ENCODE data around the gene SLC1A7. TPM values are rescaled to one million over a fixed set of nuclear protein-coding genes. Genes with fewer than 3 reads are reported as not detected.

Gene SLC1A7
- total and polyA plus RNA-seq, 2 donors (not counting 1 experiment from before 2014, with no cell fraction given): 0.10 TPM; not detected in 1

GRCh38 chr1:53050310-53050709 lies 92.1 kb downstream of the SLC1A7 start:
- ChIA-PET CTCF (no interaction called here), POLR2A (no interaction called here)
- Histone ChIP-seq H3K36me3 (replicated peaks in 1 of 2; ENCODE audit: control extremely low read depth in 1 of 2, control insufficient read depth in 1 of 2, extremely low read depth in 1 of 2, insufficient read depth in 2 of 2, low read length in 1 of 2) (peaks cover 14 to 41% of the 10 kb centered on the region in 2 experiments), H3K4me2 (replicated peaks; ENCODE audit: low read depth, low read length, poor library complexity, severe bottlenecking) (no peak overlapping the region), H2AFZ (ENCODE audit: insufficient read depth, low read depth, low read length, poor library complexity, severe bottlenecking) (no peak overlapping the region), H3K79me2 (ENCODE audit: control insufficient read depth, insufficient read depth, low read length) (no peaks in the 10 kb centered on the region), H4K20me1 (ENCODE audit: control insufficient read depth, insufficient read depth, low read length, poor library complexity, severe bottlenecking) (peaks cover 4% of the 10 kb centered on the region), H3K9me3 (ENCODE audit: control extremely low read depth in 1 of 3, control insufficient read depth in 2 of 3, insufficient read depth in 1 of 3, low read length in 2 of 3) (no peaks in the 10 kb centered on the region), H3K27ac (ENCODE audit: low read length in 2 of 2) (no peak overlapping the region), H3K4me1 (ENCODE audit: control insufficient read depth in 2 of 2, insufficient read depth in 2 of 2, low read length in 2 of 2) (no peaks in the 10 kb centered on the region), H3K4me3 (ENCODE audit: control extremely low read depth in 1 of 5, extremely low read depth in 1 of 5, insufficient read depth in 1 of 5, low read depth in 2 of 5, low read length in 4 of 5) (no peak overlapping the region), H3K27me3 (replicated peaks in 1 of 4; ENCODE audit: control extremely low read depth in 1 of 4, control insufficient read depth in 3 of 4, insufficient read depth in 4 of 4, low read length in 3 of 4) (no peaks in the 10 kb centered on the region), H3K9ac (ENCODE audit: low read length) (no peak overlapping the region)
- ATAC-seq (ENCODE audit: low read depth) (no peak), DNase-seq (no peak)
- intact Hi-C loops (cut with micrococcal nuclease): no loop called here
- no CpG with 5 or more reads among the region's 2 CpGs for WGBS (ENCODE audit: insufficient coverage)
- Mint-ChIP-seq H3K27me3 (no peaks in the 10 kb centered on the region), H3K9me3 (ENCODE audit: insufficient read depth) (no peaks in the 10 kb centered on the region), H3K4me1 (no peaks in the 10 kb centered on the region), H3K27ac (no peak overlapping the region), H3K4me3 (no peak overlapping the region)
- TF ChIP-seq CTCF (IDR thresholded peaks at IDR 0.05): no peak
- TF ChIP-seq EZH2 (IDR thresholded peaks at IDR 0.05; ENCODE audit: borderline replicate concordance, insufficient read depth, low read depth, low read length, poor library complexity, severe bottlenecking): no peak

- DNase-seq: no peak
- Histone ChIP-seq H3K9me3 (ENCODE audit: control extremely low read depth in 1 of 3, control insufficient read depth in 2 of 3, insufficient read depth in 1 of 3, low read length in 2 of 3) (no peaks in the 10 kb centered on the region), H3K36me3 (replicated peaks in 1 of 2; ENCODE audit: control extremely low read depth in 1 of 2, control insufficient read depth in 1 of 2, extremely low read depth in 1 of 2, insufficient read depth in 2 of 2, low read length in 1 of 2) (peaks cover 14 to 41% of the 10 kb centered on the region in 2 experiments), H3K4me3 (ENCODE audit: control extremely low read depth in 1 of 5, extremely low read depth in 1 of 5, insufficient read depth in 1 of 5, low read depth in 2 of 5, low read length in 4 of 5) (no peak overlapping the region), H2AFZ (ENCODE audit: insufficient read depth, low read depth, low read length, poor library complexity, severe bottlenecking) (no peak overlapping the region), H3K4me1 (ENCODE audit: control insufficient read depth in 2 of 2, insufficient read depth in 2 of 2, low read length in 2 of 2) (no peaks in the 10 kb centered on the region), H3K79me2 (ENCODE audit: control insufficient read depth, insufficient read depth, low read length) (no peaks in the 10 kb centered on the region), H3K27me3 (replicated peaks in 1 of 4; ENCODE audit: control extremely low read depth in 1 of 4, control insufficient read depth in 3 of 4, insufficient read depth in 4 of 4, low read length in 3 of 4) (no peaks in the 10 kb centered on the region), H4K20me1 (ENCODE audit: control insufficient read depth, insufficient read depth, low read length, poor library complexity, severe bottlenecking) (peaks cover 4% of the 10 kb centered on the region), H3K4me2 (replicated peaks; ENCODE audit: low read depth, low read length, poor library complexity, severe bottlenecking) (no peak overlapping the region), H3K9ac (ENCODE audit: low read length) (no peak overlapping the region), H3K27ac (ENCODE audit: low read length in 2 of 2) (no peak overlapping the region)
- intact Hi-C loops (cut with micrococcal nuclease): no loop called here
- ATAC-seq (ENCODE audit: low read depth): no peak
- TF ChIP-seq EZH2 (IDR thresholded peaks at IDR 0.05; ENCODE audit: borderline replicate concordance, insufficient read depth, low read depth, low read length, poor library complexity, severe bottlenecking) (no peak), CTCF (IDR thresholded peaks at IDR 0.05) (no peak)
- H3K27me3 Mint-ChIP-seq: no peaks in the 10 kb centered on the region
- CTCF ChIA-PET: no interaction called here
- POLR2A ChIA-PET: no interaction called here
- no peaks in the 10 kb centered on the region for H3K4me1 Mint-ChIP-seq
- 100% methylated on average over 2 of the region's 3 CpGs for WGBS (ENCODE audit: insufficient coverage)
- H3K4me3 Mint-ChIP-seq: no peak overlapping the region
- H3K9me3 Mint-ChIP-seq (ENCODE audit: insufficient read depth): no peaks in the 10 kb centered on the region
- H3K27ac Mint-ChIP-seq: no peak overlapping the region
These were observed 92.9 kb downstream of the SLC1A7 start for GRCh38 chr1:53049574-53049967.
